HG02571 (cell line): ENCODE measurements around the gene SLAMF1.
"Not testable (repeated sequence)": the region's sequence is repeated elsewhere in the genome, so short reads cannot be mapped to it uniquely, and the experiment has no call there.

Experiments
- ATAC-seq: cut with Tn5 transposase; IDR thresholded peaks from one replicate; pipeline ENCODE4 v1.9.1; 2021; ENCODE audit warnings: mild to moderate bottlenecking, moderate library complexity; ENCODE audit not compliant: unreplicated experiment

The SLAMF1 gene, protein sequence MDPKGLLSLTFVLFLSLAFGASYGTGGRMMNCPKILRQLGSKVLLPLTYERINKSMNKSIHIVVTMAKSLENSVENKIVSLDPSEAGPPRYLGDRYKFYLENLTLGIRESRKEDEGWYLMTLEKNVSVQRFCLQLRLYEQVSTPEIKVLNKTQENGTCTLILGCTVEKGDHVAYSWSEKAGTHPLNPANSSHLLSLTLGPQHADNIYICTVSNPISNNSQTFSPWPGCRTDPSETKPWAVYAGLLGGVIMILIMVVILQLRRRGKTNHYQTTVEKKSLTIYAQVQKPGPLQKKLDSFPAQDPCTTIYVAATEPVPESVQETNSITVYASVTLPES

DNA sequence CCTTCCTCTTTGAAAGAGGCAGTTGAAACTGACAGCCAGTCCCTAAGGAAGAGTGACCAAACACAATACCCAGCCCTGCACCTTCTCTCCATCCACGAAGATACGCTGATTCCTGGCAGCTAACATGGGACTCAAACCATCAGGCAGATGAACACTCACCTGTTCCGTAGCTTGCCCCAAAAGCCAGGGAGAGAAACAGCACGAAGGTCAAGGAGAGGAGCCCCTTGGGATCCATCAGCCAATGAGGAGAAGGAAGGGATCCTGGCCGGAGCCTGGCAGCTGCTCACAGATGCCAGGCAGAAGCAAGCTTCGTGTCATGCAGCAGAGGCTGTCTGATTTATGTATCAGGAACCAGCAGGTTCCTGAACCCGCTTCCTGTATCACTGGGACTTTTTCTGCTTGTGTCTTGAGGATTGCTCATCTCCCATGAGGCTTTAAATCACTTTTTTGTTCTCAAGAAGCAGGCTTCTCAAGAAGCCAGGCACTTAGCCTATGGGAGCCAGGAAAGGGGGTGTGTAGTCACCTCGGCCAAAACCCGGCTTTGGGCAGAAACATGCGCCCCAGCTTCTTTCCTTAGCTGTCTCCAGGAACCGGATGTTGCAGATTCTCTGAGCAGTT, at the start of gene SLAMF1:
Gene SLAMF1, minus strand, starts transcription at position 334 of the 618 bp plus-strand sequence. Its CDS starts 99 bp downstream, at position 235.
- ATAC-seq = no peak

DNA sequence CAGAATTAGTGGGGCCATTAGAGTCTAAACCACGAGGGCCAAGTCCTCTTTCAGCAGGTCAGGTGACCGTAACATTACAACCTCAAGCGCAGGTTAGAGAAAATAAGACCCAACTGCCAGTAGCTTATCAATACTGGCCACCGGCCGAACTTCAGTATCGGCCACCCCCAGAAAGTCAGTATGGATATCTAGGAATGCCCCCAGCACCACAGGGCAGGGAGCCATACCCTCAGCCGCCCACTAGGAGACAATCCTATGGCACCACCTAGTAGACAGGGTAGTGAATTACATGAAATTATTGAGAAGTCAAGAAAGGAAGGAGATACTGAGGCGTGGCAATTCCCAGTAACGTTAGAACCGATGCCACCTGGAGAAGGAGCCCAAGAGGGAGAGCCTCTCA, 45.5 kb upstream of the SLAMF1 start:
- not testable (repeated sequence) for ATAC-seq

- ATAC-seq = no peak
Observed at GRCh38 chr1:160685266-160685665, 38.4 kb upstream of the SLAMF1 start.

DNA sequence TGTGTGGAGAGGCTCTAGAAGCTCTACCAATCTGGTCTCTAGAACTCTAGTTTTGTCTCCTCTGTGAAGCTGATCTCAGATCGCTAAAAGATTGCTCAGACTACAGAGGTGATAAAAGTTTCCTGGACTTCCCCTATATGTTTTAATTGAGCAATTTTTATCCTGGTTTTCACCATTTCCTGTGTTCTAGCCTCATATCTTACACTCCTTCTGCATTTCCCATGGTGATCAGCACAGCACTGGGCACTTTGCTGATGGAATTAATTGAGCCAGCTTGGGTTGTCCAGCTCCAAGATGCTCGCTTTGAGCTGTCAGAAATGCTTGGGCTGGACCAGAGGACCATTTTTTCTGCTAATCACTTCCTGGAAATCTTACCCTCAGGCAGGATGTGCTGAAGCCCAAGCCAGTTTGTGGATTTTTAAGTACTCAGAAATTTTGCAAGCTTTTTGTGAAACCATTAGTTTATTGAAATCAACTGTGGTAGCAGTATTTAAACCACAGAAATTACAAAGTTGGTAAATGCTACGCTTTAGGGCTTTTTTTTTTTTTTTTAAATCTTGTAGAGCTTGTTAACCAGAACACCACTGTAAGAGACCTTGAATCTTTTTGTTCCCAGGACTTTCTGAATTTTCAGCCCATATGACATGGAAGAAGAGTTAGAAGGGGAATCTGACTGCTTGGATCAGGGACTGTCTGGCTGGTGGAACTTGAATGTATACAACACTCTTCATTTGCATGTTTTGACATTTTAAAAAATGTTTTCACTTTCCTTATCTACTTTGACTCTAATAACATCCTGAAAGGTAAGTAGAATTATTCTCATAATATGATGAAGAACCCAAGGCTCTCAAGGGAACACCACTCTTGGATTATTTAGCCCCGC, 36.4 kb upstream of the SLAMF1 start:
- ATAC-seq = no peak

GRCh38 chr1:160681891-160682140, 35.0 kb upstream of the SLAMF1 start:
- ATAC-seq = no peak

DNA sequence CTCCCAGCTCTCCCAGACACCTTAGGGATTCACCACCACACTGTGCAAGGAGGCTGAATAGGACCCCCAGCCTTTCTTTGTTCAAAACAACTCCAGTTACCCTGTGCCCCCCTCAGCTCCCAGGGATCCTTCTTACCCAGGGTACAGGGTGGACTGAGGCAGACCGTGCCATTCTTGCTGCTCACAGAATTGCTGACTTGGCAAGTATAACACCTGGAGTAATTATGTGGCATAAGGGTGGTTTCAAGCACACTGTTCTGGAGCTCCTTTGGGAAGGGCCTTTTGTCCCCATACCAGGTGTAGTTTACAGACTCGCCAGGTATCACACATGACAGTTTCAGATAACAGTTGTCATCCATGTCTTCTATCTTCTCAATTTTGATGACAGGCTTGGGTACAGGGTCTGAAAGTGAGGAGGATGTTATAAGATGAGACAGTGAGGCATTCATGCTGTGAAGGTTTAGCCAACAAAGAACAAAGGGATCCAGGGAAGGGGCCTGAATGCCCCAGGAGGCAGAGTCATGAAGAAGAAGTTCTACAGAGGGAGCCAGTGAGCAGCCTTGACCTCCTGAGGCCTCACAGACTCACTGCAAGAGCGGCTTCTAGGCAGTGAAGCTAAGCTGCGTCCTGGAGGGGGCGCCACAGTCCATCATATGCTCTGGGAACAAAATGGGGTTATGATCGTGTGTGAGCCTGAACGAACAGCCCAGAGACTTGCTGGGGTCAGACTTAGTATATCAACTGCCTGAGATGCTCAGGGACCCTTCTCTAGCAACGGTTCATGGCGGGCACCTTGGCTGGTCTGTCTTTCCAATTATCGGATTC, 34.4 kb upstream of the SLAMF1 start:
- ATAC-seq = no peak

- no peak for ATAC-seq
Observed at GRCh38 chr1:160680399-160680798, 33.6 kb upstream of the SLAMF1 start.

- no peak for ATAC-seq
Observed at GRCh38 chr1:160679893-160680292, 33.0 kb upstream of the SLAMF1 start.

DNA sequence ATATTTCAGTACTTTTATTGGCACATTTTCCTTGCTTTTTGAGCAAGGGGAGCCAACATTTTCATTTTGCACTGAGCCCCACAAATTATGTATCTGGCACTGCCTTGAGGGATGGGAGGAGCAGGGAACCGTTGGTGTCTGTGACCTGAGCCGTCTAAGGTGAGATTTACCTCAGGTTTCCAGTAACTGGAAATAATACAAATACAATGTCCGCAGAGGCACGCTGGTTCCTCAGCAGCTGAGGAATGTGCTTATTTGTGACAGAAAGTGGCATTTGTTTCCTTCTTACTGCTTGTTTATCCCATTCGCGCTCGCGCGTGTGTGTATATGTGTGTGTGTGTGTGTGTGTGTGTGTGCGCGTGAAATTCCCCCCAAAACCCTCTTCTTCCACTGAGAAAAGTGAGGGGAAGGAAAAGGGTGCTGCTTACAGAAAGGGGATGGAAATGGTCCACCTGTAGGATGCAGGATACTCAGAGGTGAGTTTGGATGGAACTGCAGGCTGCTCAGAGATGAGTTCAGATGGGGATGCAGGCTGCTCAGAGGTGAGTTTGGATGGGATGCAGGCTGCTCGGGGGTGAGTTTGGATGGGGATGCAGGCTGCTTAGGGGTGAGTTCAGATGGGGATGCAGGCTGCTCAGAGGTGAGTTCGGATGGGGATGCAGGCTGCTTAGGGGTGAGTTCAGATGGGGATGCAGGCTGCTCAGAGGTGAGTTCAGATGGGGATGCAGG, 30.2 kb upstream of the SLAMF1 start:
- no peak for ATAC-seq

DNA sequence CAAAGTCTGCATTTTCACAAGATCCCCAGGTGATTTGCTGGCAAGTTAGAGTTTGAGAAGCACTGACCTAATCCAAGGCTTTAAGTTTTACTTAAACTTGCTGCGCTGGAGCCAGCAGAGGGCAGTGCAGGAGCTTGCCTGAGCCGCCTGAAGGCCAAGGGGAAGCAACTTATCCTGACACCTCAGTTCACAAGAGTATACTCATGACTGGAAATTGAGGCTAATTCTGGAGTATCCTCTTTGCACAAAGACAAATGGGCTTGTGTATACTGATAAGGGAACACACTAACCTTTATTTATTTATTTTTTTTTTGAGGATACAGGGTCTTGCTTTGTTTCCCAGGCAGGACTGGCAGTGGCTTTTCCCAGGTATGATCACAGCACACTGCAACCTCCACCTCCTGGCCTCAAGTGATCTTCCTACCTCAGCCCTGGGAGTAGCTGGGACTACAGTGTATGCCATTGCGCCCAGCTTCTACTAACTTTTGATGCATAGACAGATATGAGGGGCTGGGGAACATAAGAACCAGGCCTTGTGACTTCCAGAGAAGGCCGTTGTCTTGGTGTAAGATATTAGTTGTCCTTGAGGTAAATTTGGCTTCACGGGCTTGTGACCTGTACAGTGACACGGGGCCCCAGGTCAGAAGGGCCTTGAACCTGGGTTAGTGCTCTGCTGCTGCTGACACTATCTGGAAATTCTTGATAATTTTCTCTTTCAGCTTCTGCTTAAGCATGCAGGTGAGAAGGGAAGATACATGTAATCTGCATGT, 29.0 kb upstream of the SLAMF1 start:
- ATAC-seq = peak; percentile 40

- peak; percentile 37 for ATAC-seq
Observed at GRCh38 chr1:160674415-160674814, 27.6 kb upstream of the SLAMF1 start.

GRCh38 chr1:160672789-160673695, 26.2 kb upstream of the SLAMF1 start:
- ATAC-seq = no peak

DNA sequence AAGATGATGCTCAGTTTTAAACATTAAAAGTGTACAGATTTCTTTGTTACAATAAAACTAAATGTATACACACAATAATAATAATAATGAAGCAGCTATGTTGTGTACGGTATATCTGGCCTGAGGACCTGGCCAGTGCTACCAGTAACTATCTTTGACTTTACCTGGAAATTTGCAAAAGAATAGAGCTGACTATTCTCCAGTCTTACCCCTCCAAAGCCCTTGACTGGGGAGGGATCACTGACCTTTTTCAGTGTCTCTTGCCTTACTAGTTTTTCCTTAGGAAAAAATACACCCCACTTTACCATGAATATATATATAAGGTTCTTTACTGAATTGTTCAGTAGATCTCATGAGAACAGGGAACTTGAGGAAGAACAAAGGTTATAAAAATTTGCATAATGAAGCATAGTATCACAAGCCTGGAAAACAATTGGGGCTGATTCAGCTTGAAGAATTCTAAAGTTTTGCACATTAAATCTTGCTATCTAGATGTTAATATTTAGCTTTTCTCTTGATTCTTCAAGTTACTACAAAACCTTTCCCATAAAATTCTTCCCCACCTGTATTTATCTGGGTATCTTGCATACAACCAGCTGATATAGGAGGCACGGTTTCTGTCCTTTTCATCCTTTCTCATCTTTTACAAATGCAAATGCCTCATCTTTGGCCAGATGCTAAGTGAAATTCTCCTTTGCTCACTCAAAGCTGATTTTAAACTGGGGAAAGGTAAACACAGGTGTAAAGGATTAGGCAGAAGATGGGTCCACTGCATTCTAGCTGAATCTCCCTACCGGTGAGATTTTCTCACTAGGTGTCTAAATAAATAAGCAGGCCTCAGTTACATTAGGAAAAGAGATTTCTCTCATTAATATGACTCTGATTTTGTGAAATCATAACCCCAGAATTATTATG, 25.0 kb upstream of the SLAMF1 start:
- ATAC-seq = no peak

DNA sequence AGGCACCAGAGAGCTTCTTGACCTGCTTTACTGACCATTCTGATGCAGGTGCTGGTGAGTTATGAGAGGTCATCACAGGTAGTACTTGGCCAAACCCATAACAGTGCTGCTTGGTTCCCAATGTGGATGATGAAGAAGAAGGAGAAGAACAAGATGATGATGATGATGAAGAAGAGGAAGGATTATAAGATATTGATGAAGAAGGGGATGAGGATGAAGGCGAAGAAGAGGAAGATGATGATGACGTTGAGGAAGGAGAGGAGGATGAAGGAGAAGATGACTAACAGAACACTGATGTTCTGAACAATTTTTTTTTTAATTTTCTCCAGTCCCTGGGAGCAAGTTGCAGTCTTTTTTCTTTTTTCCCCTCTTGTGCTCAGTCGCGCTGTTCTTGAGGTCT, 23.9 kb upstream of the SLAMF1 start:
- no peak for ATAC-seq

GRCh38 chr1:160669802-160670201, 23.0 kb upstream of the SLAMF1 start:
- no peak for ATAC-seq

GRCh38 chr1:160669276-160669675, 22.4 kb upstream of the SLAMF1 start:
- no peak for ATAC-seq

GRCh38 chr1:160667896-160668295, 21.1 kb upstream of the SLAMF1 start:
- no peak for ATAC-seq

- ATAC-seq = no peak
Observed at GRCh38 chr1:160666079-160666442, 19.2 kb upstream of the SLAMF1 start.
